ENCODE results near the gene KRTAP26-1. TPM values are rescaled to one million over a fixed set of nuclear protein-coding genes. Genes with fewer than 3 reads are reported as not detected.

The KRTAP26-1 gene, protein sequence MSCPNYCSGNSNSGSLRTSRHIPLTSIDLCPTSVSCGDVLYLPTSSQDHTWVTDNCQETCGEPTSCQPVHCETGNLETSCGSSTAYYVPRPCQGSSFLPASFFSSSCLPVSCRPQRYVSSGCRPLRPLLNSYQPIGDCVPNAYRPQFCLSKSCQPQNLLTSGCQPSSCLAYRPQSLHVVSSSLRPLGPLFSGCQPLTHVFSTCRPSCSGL
- total RNA-seq (2022; extraction: Qiagen RNA extraction; ENCODE audit: low read depth), result not detected in 5 replicates

DNA sequence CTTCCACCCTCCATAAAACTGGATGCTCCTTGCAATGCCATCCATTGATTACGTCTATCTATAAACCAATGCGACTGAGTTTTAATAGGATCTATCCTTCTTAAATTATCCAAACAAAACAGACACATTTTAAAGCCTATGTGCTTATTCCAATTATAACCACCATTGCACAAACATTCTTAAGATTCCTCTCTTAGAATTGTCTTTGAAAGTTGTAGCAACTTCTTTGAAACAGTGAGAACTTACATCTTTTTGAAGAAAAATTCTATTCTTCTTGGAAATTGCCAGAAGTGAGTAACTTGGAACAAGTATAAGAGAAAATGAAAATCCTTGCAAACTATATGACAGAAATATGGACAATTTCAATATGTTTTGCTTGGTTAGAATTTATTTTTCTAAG lies at the start of gene KRTAP26-1:
Gene KRTAP26-1, minus strand, starts transcription at position 101 of the 400 bp plus-strand sequence. CDS start 280 bp downstream, outside the sequence.

DNA sequence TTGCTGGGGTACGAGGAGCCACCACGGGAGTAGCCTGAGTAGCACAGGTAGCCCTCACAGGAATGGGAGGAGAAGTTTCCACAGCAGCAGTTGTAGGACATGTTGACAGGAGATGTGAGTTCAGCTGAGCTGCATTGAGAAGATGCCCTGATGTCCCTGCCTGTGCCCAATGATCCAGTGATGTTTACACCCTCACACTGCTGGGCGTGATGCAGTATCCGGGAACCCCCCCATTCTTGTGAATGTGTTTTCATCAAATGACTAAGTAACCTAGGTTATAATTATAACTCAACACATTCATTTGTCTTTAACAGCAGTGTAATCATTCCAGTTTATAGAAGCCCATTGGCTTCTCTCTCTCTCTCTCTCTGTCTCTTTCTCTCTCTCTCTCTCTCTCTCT lies 28.4 kb upstream of the KRTAP26-1 start, which contains the start of gene KRTAP23-1:
Gene KRTAP23-1, minus strand, starts transcription at position 101 of the 400 bp plus-strand sequence. Its CDS starts 0 bp downstream, at position 101.

DNA sequence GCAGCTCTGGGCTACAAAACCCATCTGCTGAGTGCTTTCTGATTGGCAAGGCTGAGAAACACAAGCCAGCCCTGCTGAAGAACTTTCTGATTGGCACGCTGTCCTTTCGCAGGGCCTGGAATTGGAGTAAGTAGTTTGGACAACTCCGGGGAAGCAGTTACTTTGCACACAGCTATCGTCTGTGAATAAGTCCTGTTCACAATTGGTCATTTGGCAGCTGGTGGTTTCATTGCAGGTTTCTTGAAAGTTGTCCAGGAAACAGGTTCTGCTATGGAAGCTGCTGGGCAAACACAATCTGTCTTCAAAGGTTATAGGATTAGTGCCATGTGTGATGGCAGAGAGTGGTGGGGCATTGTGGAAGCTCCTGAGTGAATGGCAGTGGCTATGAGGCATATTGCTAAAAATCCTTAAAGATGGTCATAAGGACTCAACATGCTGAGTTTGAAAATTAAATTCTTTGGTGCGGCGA lies 17.2 kb upstream of the KRTAP26-1 start, which contains the start of gene KRTAP27-1:
Gene KRTAP27-1, minus strand, starts transcription at position 419 of the 469 bp plus-strand sequence. Its CDS starts 26 bp downstream, at position 393.

DNA sequence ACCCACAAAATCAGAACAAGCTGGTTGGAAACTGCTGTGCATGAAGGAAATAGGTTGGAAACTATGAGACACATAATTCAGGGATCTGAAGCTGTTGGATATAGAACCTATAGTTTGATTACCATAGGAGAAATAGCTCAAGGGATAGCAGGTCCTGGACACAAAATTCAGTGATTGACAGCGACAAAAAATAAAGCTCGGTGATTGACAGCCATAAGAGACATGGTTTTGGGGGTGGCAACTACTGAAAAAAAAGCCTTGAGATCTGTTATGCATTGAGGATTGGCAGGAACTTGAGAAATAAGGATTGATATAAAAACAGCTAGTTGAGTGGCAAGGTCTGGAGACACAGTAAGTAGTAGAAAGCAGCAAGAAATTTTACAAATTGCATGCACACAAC lies 30.9 kb downstream of the KRTAP26-1 start, which contains the start of gene KRTAP25-1:
Gene KRTAP25-1, minus strand, starts transcription at position 300 of the 400 bp plus-strand sequence. Its CDS starts 24 bp downstream, at position 276.

GRCh38 chr21:30282850-30283249 lies 37.3 kb downstream of the KRTAP26-1 start, which contains the start of gene KRTAP24-1:
Gene KRTAP24-1, minus strand, starts transcription at chr21:30282950. Its CDS starts 18 bp downstream, at chr21:30282932.

Other genes starting within 250 kb of the KRTAP26-1 start
- gene CLDN17, start 153.5 kb downstream of the KRTAP26-1 start, total RNA-seq (2022; extraction: Qiagen RNA extraction; ENCODE audit: low read depth), result not detected in 5 replicates
- gene CLDN8, start 104.2 kb downstream of the KRTAP26-1 start, total RNA-seq (2022; extraction: Qiagen RNA extraction; ENCODE audit: low read depth), result not detected in 5 replicates
- not detected in 5 replicates for gene KRTAP24-1, start 37.4 kb downstream of the KRTAP26-1 start, total RNA-seq (2022; extraction: Qiagen RNA extraction; ENCODE audit: low read depth)
- not detected in 5 replicates for gene KRTAP25-1, start 30.8 kb downstream of the KRTAP26-1 start, total RNA-seq (2022; extraction: Qiagen RNA extraction; ENCODE audit: low read depth)
- not detected in 5 replicates for gene KRTAP27-1, start 17.4 kb upstream of the KRTAP26-1 start, total RNA-seq (2022; extraction: Qiagen RNA extraction; ENCODE audit: low read depth)
- gene KRTAP23-1, start 28.3 kb upstream of the KRTAP26-1 start, total RNA-seq (2022; extraction: Qiagen RNA extraction; ENCODE audit: low read depth), result not detected in 5 replicates
- gene KRTAP13-2, start 52.0 kb upstream of the KRTAP26-1 start, total RNA-seq (2022; extraction: Qiagen RNA extraction; ENCODE audit: low read depth), result not detected in 5 replicates
- not detected in 5 replicates for gene KRTAP13-1, start 75.7 kb upstream of the KRTAP26-1 start, total RNA-seq (2022; extraction: Qiagen RNA extraction; ENCODE audit: low read depth)
- not detected in 5 replicates for gene KRTAP13-3, start 105.6 kb upstream of the KRTAP26-1 start, total RNA-seq (2022; extraction: Qiagen RNA extraction; ENCODE audit: low read depth)
- not detected in 5 replicates for gene KRTAP13-4, start 109.9 kb upstream of the KRTAP26-1 start, total RNA-seq (2022; extraction: Qiagen RNA extraction; ENCODE audit: low read depth)
- not detected in 5 replicates for gene KRTAP15-1, start 120.0 kb upstream of the KRTAP26-1 start, total RNA-seq (2022; extraction: Qiagen RNA extraction; ENCODE audit: low read depth)
- not detected in 5 replicates for gene KRTAP19-1, start 160.1 kb upstream of the KRTAP26-1 start, total RNA-seq (2022; extraction: Qiagen RNA extraction; ENCODE audit: low read depth)
- gene KRTAP19-2, start 167.1 kb upstream of the KRTAP26-1 start, total RNA-seq (2022; extraction: Qiagen RNA extraction; ENCODE audit: low read depth), result not detected in 5 replicates
- gene KRTAP19-3, start 171.7 kb upstream of the KRTAP26-1 start, total RNA-seq (2022; extraction: Qiagen RNA extraction; ENCODE audit: low read depth), result not detected in 5 replicates
- gene KRTAP19-4, start 176.8 kb upstream of the KRTAP26-1 start, total RNA-seq (2022; extraction: Qiagen RNA extraction; ENCODE audit: low read depth), result not detected in 5 replicates
- gene KRTAP19-5, start 181.8 kb upstream of the KRTAP26-1 start, total RNA-seq (2022; extraction: Qiagen RNA extraction; ENCODE audit: low read depth), result not detected in 5 replicates
- not detected in 5 replicates for gene KRTAP19-6, start 221.5 kb upstream of the KRTAP26-1 start, total RNA-seq (2022; extraction: Qiagen RNA extraction; ENCODE audit: low read depth)
- not detected in 5 replicates for gene KRTAP19-7, start 241.0 kb upstream of the KRTAP26-1 start, total RNA-seq (2022; extraction: Qiagen RNA extraction; ENCODE audit: low read depth)

Data from A549 treated with CpdA at 1 μM for 4 hours (cell line).